ENCODE data around the gene FIBIN.

- no peak for TF ChIP-seq CTCF (IDR thresholded peaks at IDR 0.05; ENCODE audit: extremely low read depth in 1 of 2, insufficient read depth in 1 of 2, low read depth in 1 of 2, low read length in 2 of 2)
- no peak for TF ChIP-seq MYC (IDR thresholded peaks at IDR 0.05; ENCODE audit: low read depth, low read length)
These were observed 10.3 kb upstream of the FIBIN start for GRCh38 chr11:26983645-26984044.

All from endothelial cell of umbilical vein (primary cell).